Measurements from ENCODE around the gene CLASP1. TPM values are rescaled to one million over a fixed set of nuclear protein-coding genes. Genes with fewer than 3 reads are reported as not detected.

Gene CLASP1
- total and polyA plus RNA-seq, 8 donors, result 5.7 to 188 (median 20.8) TPM

DNA sequence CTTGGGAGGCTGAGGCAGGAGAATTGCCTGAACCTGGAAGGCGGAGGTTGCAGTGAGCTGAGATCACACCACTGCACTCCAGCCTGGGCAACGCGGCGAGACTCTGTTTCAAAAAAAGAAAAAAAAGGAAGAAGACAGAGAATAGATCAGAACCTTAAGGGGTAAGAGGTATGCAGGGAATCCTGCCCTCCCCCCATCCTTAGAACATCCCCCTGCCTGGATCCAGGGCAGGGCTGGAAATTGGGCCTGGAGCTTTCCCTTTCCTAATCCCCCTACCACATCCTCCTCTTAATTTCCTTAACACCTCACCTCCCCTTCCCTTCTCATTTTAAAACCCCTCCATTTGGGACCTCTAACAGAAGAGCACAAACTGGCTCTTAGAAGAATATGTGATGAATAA is 62.1 kb downstream of the CLASP1 start:
- intact Hi-C loops (cut with DNase I; ENCODE audit: low total_unique reads), result no loop called here
- H3K27ac ChIP-seq, result no peak overlapping the region
- TF ChIP-seq POLR2A (IDR thresholded peaks at IDR 0.05), result no peak
- no peak for TF ChIP-seq POLR2AphosphoS5 (IDR thresholded peaks at IDR 0.05)
- TF ChIP-seq, protein P1, sequence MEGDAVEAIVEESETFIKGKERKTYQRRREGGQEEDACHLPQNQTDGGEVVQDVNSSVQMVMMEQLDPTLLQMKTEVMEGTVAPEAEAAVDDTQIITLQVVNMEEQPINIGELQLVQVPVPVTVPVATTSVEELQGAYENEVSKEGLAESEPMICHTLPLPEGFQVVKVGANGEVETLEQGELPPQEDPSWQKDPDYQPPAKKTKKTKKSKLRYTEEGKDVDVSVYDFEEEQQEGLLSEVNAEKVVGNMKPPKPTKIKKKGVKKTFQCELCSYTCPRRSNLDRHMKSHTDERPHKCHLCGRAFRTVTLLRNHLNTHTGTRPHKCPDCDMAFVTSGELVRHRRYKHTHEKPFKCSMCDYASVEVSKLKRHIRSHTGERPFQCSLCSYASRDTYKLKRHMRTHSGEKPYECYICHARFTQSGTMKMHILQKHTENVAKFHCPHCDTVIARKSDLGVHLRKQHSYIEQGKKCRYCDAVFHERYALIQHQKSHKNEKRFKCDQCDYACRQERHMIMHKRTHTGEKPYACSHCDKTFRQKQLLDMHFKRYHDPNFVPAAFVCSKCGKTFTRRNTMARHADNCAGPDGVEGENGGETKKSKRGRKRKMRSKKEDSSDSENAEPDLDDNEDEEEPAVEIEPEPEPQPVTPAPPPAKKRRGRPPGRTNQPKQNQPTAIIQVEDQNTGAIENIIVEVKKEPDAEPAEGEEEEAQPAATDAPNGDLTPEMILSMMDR (IDR thresholded peaks at IDR 0.05), result no peak
- TF ChIP-seq EP300 (IDR thresholded peaks at IDR 0.05), result no peak
- H3K4me1 ChIP-seq, result no peaks in the 10 kb centered on the region
- no peak overlapping the region for H3K4me3 ChIP-seq
- no peaks in the 10 kb centered on the region for H3K27me3 ChIP-seq
- peaks cover 0 to 9% (median 8%) of the 10 kb centered on the region in 4 donors for H3K36me3 ChIP-seq
- 95 to 100% (median 98%) methylated on average over 4 of the region's 4 CpGs for WGBS, 5 donors
- no peaks in the 10 kb centered on the region for H3K9me3 ChIP-seq
- DNase-seq, result no peak

DNA sequence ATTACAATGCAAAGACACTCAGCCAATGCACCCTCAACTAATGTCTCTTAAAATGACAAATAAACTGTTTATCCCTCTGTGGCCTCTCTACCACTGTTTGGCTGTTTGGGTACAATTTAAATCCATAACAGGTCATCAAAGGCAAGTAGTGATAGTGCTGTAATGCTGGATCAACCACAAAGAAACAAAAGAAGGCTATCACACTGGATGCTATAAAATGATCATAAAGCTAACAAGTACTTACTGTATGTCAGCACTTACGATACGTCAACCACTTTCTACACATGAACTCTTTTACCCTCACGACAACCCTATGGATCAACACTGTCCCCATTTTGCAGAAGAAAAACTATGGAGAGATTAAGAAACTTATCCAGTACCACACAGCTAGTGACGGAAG is 64.5 kb downstream of the CLASP1 start:
- H3K27ac ChIP-seq, result no peak overlapping the region
- TF ChIP-seq EP300 (IDR thresholded peaks at IDR 0.05), result no peak
- TF ChIP-seq, protein P1 (IDR thresholded peaks at IDR 0.05), result no peak
- no peak for TF ChIP-seq POLR2AphosphoS5 (IDR thresholded peaks at IDR 0.05)
- no peak for TF ChIP-seq POLR2A (IDR thresholded peaks at IDR 0.05)
- no peaks in the 10 kb centered on the region for H3K9me3 ChIP-seq
- DNase-seq, result no peak
- peaks cover 4 to 9% (median 7%) of the 10 kb centered on the region in 4 donors for H3K4me1 ChIP-seq
- 93 to 98% (median 96%) methylated on average over 4 of the region's 4 CpGs for WGBS, 5 donors
- no peaks in the 10 kb centered on the region for H3K27me3 ChIP-seq
- no peak overlapping the region for H3K4me3 ChIP-seq
- H3K36me3 ChIP-seq, result peaks cover 0 to 9% (median 8%) of the 10 kb centered on the region in 4 donors
- intact Hi-C loops (cut with DNase I; ENCODE audit: low total_unique reads), result no loop called here

DNA sequence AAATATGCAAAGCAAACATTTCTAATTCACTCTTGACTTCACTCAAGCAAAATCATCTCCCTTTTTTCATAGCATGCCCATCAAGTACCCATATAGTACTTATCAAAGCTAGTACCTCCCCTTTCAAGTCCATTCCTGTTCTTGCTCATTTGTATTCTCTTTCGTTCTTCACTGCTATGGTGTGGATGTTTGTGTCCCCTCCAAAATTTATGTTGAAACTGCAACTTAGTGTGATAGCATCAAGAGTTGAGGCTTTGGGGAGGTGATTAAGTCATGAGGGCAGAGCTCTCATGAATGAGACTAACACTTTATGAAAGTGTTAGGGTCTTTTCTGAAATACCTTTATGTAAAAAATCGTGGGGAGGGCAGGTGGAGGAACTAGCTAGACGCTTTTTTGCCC is 65.7 kb downstream of the CLASP1 start:
- Histone ChIP-seq H3K9me3 (no peaks in the 10 kb centered on the region), H3K27ac (no peak overlapping the region), H3K36me3 (peaks cover 0 to 3% (median under 1%) of the 10 kb centered on the region in 4 donors), H3K27me3 (no peaks in the 10 kb centered on the region), H3K4me1 (peaks cover 4 to 9% (median 8%) of the 10 kb centered on the region in 4 donors), H3K4me3 (no peak overlapping the region)
- TF ChIP-seq EP300 (IDR thresholded peaks at IDR 0.05) (no peak), POLR2AphosphoS5 (IDR thresholded peaks at IDR 0.05) (no peak), POLR2A (IDR thresholded peaks at IDR 0.05) (no peak)
- TF ChIP-seq, protein P1 (IDR thresholded peaks at IDR 0.05), result no peak
- no peak for DNase-seq
- intact Hi-C loops (cut with DNase I; ENCODE audit: low total_unique reads), result no loop called here
- WGBS, 5 donors, result 82 to 87% (median 85%) methylated on average over 3 of the region's 3 CpGs

DNA sequence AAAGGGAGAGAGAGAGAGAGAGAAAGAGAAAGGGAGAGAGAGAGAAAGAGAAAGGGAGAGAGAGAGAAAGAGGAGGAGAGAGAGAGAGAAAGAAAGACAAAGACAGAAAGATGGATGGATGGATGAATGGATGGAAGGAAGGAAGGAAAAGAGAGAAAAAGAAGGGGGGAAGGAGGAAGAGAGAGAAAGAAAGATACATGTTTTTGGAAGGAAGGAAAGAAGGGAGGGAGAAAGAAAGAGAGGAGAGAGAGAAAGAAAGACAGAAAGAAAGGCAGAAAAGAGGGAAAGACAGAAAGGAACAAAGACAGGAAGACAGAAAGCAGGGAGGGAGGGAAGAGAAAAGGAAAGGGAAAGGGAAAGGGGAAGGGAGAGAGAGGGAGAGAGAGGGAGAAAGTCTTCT is 67.0 kb downstream of the CLASP1 start:
- intact Hi-C loops (cut with DNase I; ENCODE audit: low total_unique reads), result no loop called here
- H3K27ac ChIP-seq, result no peak overlapping the region
- no peaks in the 10 kb centered on the region for H3K36me3 ChIP-seq
- peaks cover 4 to 12% (median 8%) of the 10 kb centered on the region in 4 donors for H3K4me1 ChIP-seq
- no peak overlapping the region for H3K4me3 ChIP-seq
- no peaks in the 10 kb centered on the region for H3K9me3 ChIP-seq
- TF ChIP-seq POLR2A (IDR thresholded peaks at IDR 0.05) (no peak), POLR2AphosphoS5 (IDR thresholded peaks at IDR 0.05) (no peak), EP300 (IDR thresholded peaks at IDR 0.05) (no peak)
- TF ChIP-seq, protein P1 (IDR thresholded peaks at IDR 0.05), result no peak
- no peak for DNase-seq
- H3K27me3 ChIP-seq, result no peaks in the 10 kb centered on the region

All from stomach (tissue), 9 donors.